HG03520 (cell line): ENCODE results near the gene OR2T10.
"Not testable (repeated sequence)": the region's sequence is repeated elsewhere in the genome, so short reads cannot be mapped to it uniquely, and the experiment has no call there.

Experiments
- ATAC-seq: cut with Tn5 transposase; IDR thresholded peaks from one replicate; pipeline ENCODE4 v1.9.1; 2021; ENCODE audit warnings: mild to moderate bottlenecking, moderate library complexity; ENCODE audit not compliant: unreplicated experiment

Gene OR2T10

GRCh38 chr1:248599396-248599795 is 1.9 kb upstream of the OR2T10 start:
- ATAC-seq = no peak

GRCh38 chr1:248596615-248597014 is 885 bp downstream of the OR2T10 start:
- ATAC-seq = no peak

GRCh38 chr1:248593226-248593625 is 4.3 kb downstream of the OR2T10 start:
- ATAC-seq = no peak

GRCh38 chr1:248592655-248593054 is 4.8 kb downstream of the OR2T10 start:
- ATAC-seq = no peak

- no peak for ATAC-seq
Observed at GRCh38 chr1:248590055-248590454, 7.4 kb downstream of the OR2T10 start.

- no peak for ATAC-seq
Observed at GRCh38 chr1:248589334-248589733, 8.2 kb downstream of the OR2T10 start.

- no peak for ATAC-seq
Observed at GRCh38 chr1:248585266-248585665, 12.2 kb downstream of the OR2T10 start.

GRCh38 chr1:248576260-248576980 is 21.1 kb downstream of the OR2T10 start:
- ATAC-seq = no peak

GRCh38 chr1:248574657-248575056 is 22.8 kb downstream of the OR2T10 start, which contains the start of gene OR2T34:
TSS of gene OR2T34 (minus strand) at chr1:248574757. CDS start at chr1:248574757, 0 bp downstream.
- not testable (repeated sequence) for ATAC-seq

GRCh38 chr1:248573856-248574255 is 23.6 kb downstream of the OR2T10 start:
- not testable (repeated sequence) for ATAC-seq

- not testable (repeated sequence) for ATAC-seq
Observed at GRCh38 chr1:248572049-248572448, 25.5 kb downstream of the OR2T10 start.

- ATAC-seq = not testable (repeated sequence)
Observed at GRCh38 chr1:248570811-248571210, 26.7 kb downstream of the OR2T10 start.

- not testable (repeated sequence) for ATAC-seq
Observed at GRCh38 chr1:248569049-248569448, 28.5 kb downstream of the OR2T10 start.

- ATAC-seq = not testable (repeated sequence)
Observed at GRCh38 chr1:248565530-248566373, 31.7 kb downstream of the OR2T10 start.

- ATAC-seq = not testable (repeated sequence)
Observed at GRCh38 chr1:248562672-248563071, 34.8 kb downstream of the OR2T10 start, which contains the start of gene OR2T29. TSS of gene OR2T29 (minus strand) at chr1:248562772. CDS start at chr1:248559491, 3,281 bp downstream.

GRCh38 chr1:248551027-248551426 is 46.5 kb downstream of the OR2T10 start:
- not testable (repeated sequence) for ATAC-seq

GRCh38 chr1:248547383-248547782 is 50.1 kb downstream of the OR2T10 start:
- ATAC-seq = not testable (repeated sequence)
